Endometrial microvascular endothelial cells (primary cell): ENCODE measurements around the gene PRPS2. TPM values are rescaled to one million over a fixed set of nuclear protein-coding genes. Genes with fewer than 3 reads are reported as not detected.

Experiments
- in situ Hi-C: cut with HindIII; loops from 2 replicates; pipeline ENCODE4 v1.10.0; 2017; ENCODE audit warnings: low sequenced_read_pairs, low pct_unique_long_range_greater_than_20kb; ENCODE audit errors: inconsistent ontology term
- total RNA-seq: library from RNA; depleted of rRNA; stranded (reverse); fragments of >200 nt; gene quantifications from one replicate; pipeline ENCODE4 v1.2.3, GENCODE V29; 2015; ENCODE audit errors: inconsistent ontology term

PRPS2 gene
- total RNA-seq, 1 donor from 2014 or later: 35.0 TPM

GRCh38 chrX:12804655-12805054, 13.4 kb downstream of the PRPS2 start:
- in situ Hi-C loops: no loop called here

GRCh38 chrX:12805333-12805732, 14.1 kb downstream of the PRPS2 start:
- in situ Hi-C loops: no loop called here

- in situ Hi-C loops: no loop called here
These were observed 20.4 kb downstream of the PRPS2 start for GRCh38 chrX:12811658-12812057.

- in situ Hi-C loops: no loop called here
These were observed 23.2 kb downstream of the PRPS2 start for GRCh38 chrX:12814420-12814819.

GRCh38 chrX:12817528-12817927, 26.3 kb downstream of the PRPS2 start:
- in situ Hi-C loops: no loop called here

GRCh38 chrX:12819222-12819621, 28.0 kb downstream of the PRPS2 start:
- in situ Hi-C loops: no loop called here

GRCh38 chrX:12820737-12821136, 29.5 kb downstream of the PRPS2 start:
- in situ Hi-C loops: no loop called here

GRCh38 chrX:12824944-12825343, 33.7 kb downstream of the PRPS2 start:
- in situ Hi-C loops: no loop called here

- in situ Hi-C loops: no loop called here
These were observed 34.6 kb downstream of the PRPS2 start for GRCh38 chrX:12825801-12826200.

- in situ Hi-C loops: no loop called here
These were observed 52.0 kb downstream of the PRPS2 start for GRCh38 chrX:12843061-12843667.

GRCh38 chrX:12843668-12844279, 52.6 kb downstream of the PRPS2 start:
- in situ Hi-C loops: no loop called here

- in situ Hi-C loops: no loop called here
These were observed 53.1 kb downstream of the PRPS2 start for GRCh38 chrX:12844319-12844718.

GRCh38 chrX:12865359-12865758, 74.1 kb downstream of the PRPS2 start:
- in situ Hi-C loops: no loop called here

- in situ Hi-C loops: no loop called here
These were observed 75.5 kb downstream of the PRPS2 start, which contains the start of gene TLR7 for GRCh38 chrX:12866451-12867377. Gene TLR7 (plus strand): TSS chrX:12867072. CDS start chrX:12867579, 507 bp downstream.

- in situ Hi-C loops: no loop called here
These were observed 76.5 kb downstream of the PRPS2 start for GRCh38 chrX:12867685-12868084.

GRCh38 chrX:12868747-12869146, 77.5 kb downstream of the PRPS2 start:
- in situ Hi-C loops: no loop called here

GRCh38 chrX:12871257-12871656, 80.0 kb downstream of the PRPS2 start:
- in situ Hi-C loops: no loop called here

- in situ Hi-C loops: no loop called here
These were observed 81.5 kb downstream of the PRPS2 start for GRCh38 chrX:12872741-12873140.
